Daoy (cell line): ENCODE measurements around the gene SKOR1. TPM values are rescaled to one million over a fixed set of nuclear protein-coding genes. Genes with fewer than 3 reads are reported as not detected.
A peak's percentile ranks its signal among the peaks of the same experiment; 100 is the strongest.

Experiments
- DNase-seq: peaks from one replicate; pipeline ENCODE4 v3.0.0-alpha.2; 2015; ENCODE audit warnings: low read depth
- total RNA-seq: library from RNA; depleted of rRNA; stranded (reverse); fragments of >200 nt; shearing (Covaris generic); gene quantifications from 2 replicates; pipeline ENCODE4 v1.2.3, GENCODE V29; 2014

The SKOR1 gene
- total RNA-seq, 1 experiment from 2014 or later: not detected

GRCh38 chr15:67832897-67833709, 7.8 kb downstream of the SKOR1 start:
- DNase-seq: no peak

- DNase-seq: peak; percentile 57
These were observed 8.6 kb downstream of the SKOR1 start for GRCh38 chr15:67833710-67834511.

- DNase-seq: no peak
These were observed 9.4 kb downstream of the SKOR1 start for GRCh38 chr15:67834581-67835296.

- no peak for DNase-seq
These were observed 10.2 kb downstream of the SKOR1 start for GRCh38 chr15:67835297-67836133.

- no peak for DNase-seq
These were observed 10.8 kb downstream of the SKOR1 start for GRCh38 chr15:67836134-67836455.

GRCh38 chr15:67836477-67836876, 11.2 kb downstream of the SKOR1 start:
- DNase-seq: peak; percentile 42

GRCh38 chr15:67836955-67837354, 11.6 kb downstream of the SKOR1 start:
- no peak for DNase-seq

- DNase-seq: no peak
These were observed 13.6 kb downstream of the SKOR1 start for GRCh38 chr15:67838789-67839332.

GRCh38 chr15:67839499-67839928, 14.2 kb downstream of the SKOR1 start:
- no peak for DNase-seq

GRCh38 chr15:67839929-67840748, 14.8 kb downstream of the SKOR1 start, which contains the start of gene RNU6-1:
RNU6-1 (minus strand) TSS chr15:67840045.
- peak; percentile 90 for DNase-seq

- peak; percentile 31 for DNase-seq
These were observed 15.6 kb downstream of the SKOR1 start for GRCh38 chr15:67840749-67841512.

- no peak for DNase-seq
These were observed 16.1 kb downstream of the SKOR1 start for GRCh38 chr15:67841513-67841762.

GRCh38 chr15:67843092-67843501, 17.8 kb downstream of the SKOR1 start:
- no peak for DNase-seq

GRCh38 chr15:67843571-67844387, 18.5 kb downstream of the SKOR1 start:
- DNase-seq: no peak

GRCh38 chr15:67845974-67846373, 20.7 kb downstream of the SKOR1 start:
- no peak for DNase-seq

- DNase-seq: no peak
These were observed 24.2 kb downstream of the SKOR1 start for GRCh38 chr15:67849538-67849937.

GRCh38 chr15:67850336-67850735, 25.0 kb downstream of the SKOR1 start:
- DNase-seq: no peak

- peak; percentile 49 for DNase-seq
These were observed 25.8 kb downstream of the SKOR1 start for GRCh38 chr15:67850994-67851571.
